Pancreas (tissue), 10 donors: Measurements from ENCODE around the gene PLXNB1. TPM values are rescaled to one million over a fixed set of nuclear protein-coding genes. Genes with fewer than 3 reads are reported as not detected.

Experiments used
- ATAC-seq, 4 donors: fragments of 200-7000 bp; cut with Tn5 transposase; one replicate each; pipeline versions ENCODE4 v1.8.0 to v1.9.1; 2020; ENCODE audit warnings: mild to moderate bottlenecking in 4 of 4, moderate library complexity in 4 of 4
- DNase-seq, 6 donors: peaks; one replicate each; pipeline ENCODE4 v3.0.0-alpha.2; 2020
- FAIRE-seq: peaks from 2 replicates; lab custom pipeline; 2012; peaks lifted over from hg19 to GRCh38; lab: Jason Lieb, UNC
- H3K27ac ChIP-seq, 4 donors: fragments of 200-600 bp; sonication (generic); 1 replicate in 3 of 4; 2 replicates in 1 of 4; pipeline versions ENCODE4 v1.5.0 to v1.8.0; 2020
- H3K27me3 ChIP-seq, 4 donors: fragments of 200-600 bp; one replicate each; pipeline ENCODE4 v1.8.0; 2021
- H3K36me3 ChIP-seq, 3 donors: fragments of 200-600 bp; sonication (generic) in 1 of 3; one replicate each; pipeline versions ENCODE4 v1.5.0 to v1.8.0; 2020 to 2021
- H3K4me1 ChIP-seq, 3 donors: fragments of 200-600 bp; one replicate each; pipeline ENCODE4 v1.8.0; 2021
- H3K4me3 ChIP-seq, 4 donors: fragments of 200-600 bp; sonication (generic) in 2 of 4; one replicate each; pipeline versions ENCODE4 v1.5.0 to v1.8.0; 2020 to 2021
- H3K9me3 ChIP-seq, 4 donors: fragments of 200-600 bp; one replicate each; pipeline ENCODE4 v1.8.0; 2021
- CTCF ChIP-seq, 4 donors: fragments of 200-600 bp; sonication (generic) in 3 of 4; IDR thresholded peaks; one replicate each; pipeline versions ENCODE4 v1.5.0 to v1.8.0; 2021; ENCODE audit warnings: antibody characterized with exemption in 4 of 4
- WGBS, 2 donors: extraction: QIAGEN DNeasy Blood & Tissue Kit; methylation state at CpG; one replicate each; pipeline ENCODE4 v1.1.7; 2013; 5-methylcytosine and 5-hydroxymethylcytosine counted together
- intact Hi-C, 3 donors: fragments of 100-400 bp; cut with DNase I; formaldehyde crosslinking; loops; one replicate each; pipeline versions ENCODE4 v1.11.1 to v1.14.2; 2022
- polyA plus RNA-seq, 2 donors: library from polyadenylated mRNA; stranded (reverse); fragments of 200-250 nt; gene quantifications; one replicate each; pipeline ENCODE4 v1.2.3, GENCODE V29; 2013
- total RNA-seq, 6 donors: library from RNA; stranded (reverse); fragmentation: NEBNext Ultra II Directional in 4 of 6; extraction: Animal tissue kit (Norgen Biotek cat#: 25700) in 4 of 6; gene quantifications; one replicate each; pipeline versions ENCODE4 v1.2.1 to v1.2.4, GENCODE V29; 2021 to 2023
- donor health status: healthy with polysubstance abuse.
- donor health status: DM: no; HTN: no; CAD: no; lungs with moderate emphysema.
- donor health status: DM: no; HTN: no; CAD: no.
- donor health status: control.
- donor health status: control.
- donor health status: Bipolar disorder and iron deficiency.
- donor health status: DM: yes; HTN: yes; CAD: no.
- donor health status: DM: no; HTN: no; CAD: no.
- donor health status: DM: no; HTN: no; CAD: no.
- donor health status: DM: yes; HTN: yes; CAD: no.

PLXNB1 gene
- total and polyA plus RNA-seq, 8 donors: 47.8 to 372 (median 74.3) TPM

- no peak overlapping the region for H3K27ac ChIP-seq
- DNase-seq (peak in 1 of 6 donors; percentile 21), FAIRE-seq (no peak), ATAC-seq (no peak)
- H3K4me1 ChIP-seq: peaks cover 5 to 6% (median 6%) of the 10 kb centered on the region in 3 donors
- H3K9me3 ChIP-seq: no peaks in the 10 kb centered on the region
- whole genome bisulfite sequencing, 2 donors: 0 to 18% methylated on average over 1 of the region's 1 CpG
- TF ChIP-seq CTCF (IDR thresholded peaks at IDR 0.05): no peak
- intact Hi-C loops: loop anchor here (2.0 to 10.0 kb wide), 4 partner anchors 34 to 164 kb away; no protein-coding TSS in a partner anchor
- H3K36me3 ChIP-seq: peaks cover 0 to 4% (median 0%) of the 10 kb centered on the region in 3 donors
- H3K27me3 ChIP-seq: no peaks in the 10 kb centered on the region
- H3K4me3 ChIP-seq: no peak overlapping the region
Measured at GRCh38 chr3:48436477-48436787, 6.5 kb upstream of the PLXNB1 start.

- no peak overlapping the region for H3K4me3 ChIP-seq
- H3K4me1 ChIP-seq: peaks cover 3% of the 10 kb centered on the region in 3 donors
- 34 to 35% methylated on average over 7 of the region's 7 CpGs for WGBS, 2 donors
- intact Hi-C loops: loop anchor here (2.0 to 10.0 kb wide), 4 partner anchors 34 to 164 kb away; no protein-coding TSS in a partner anchor
- no peaks in the 10 kb centered on the region for H3K9me3 ChIP-seq
- DNase-seq (peak; percentile 77 to 90 (median 87)), FAIRE-seq (no peak), ATAC-seq (peak; percentile 51 to 79 (median 72))
- no peak overlapping the region for H3K27ac ChIP-seq
- peak; percentile 84 to 98 (median 98) for TF ChIP-seq CTCF (IDR thresholded peaks at IDR 0.05)
- no peaks in the 10 kb centered on the region for H3K27me3 ChIP-seq
- H3K36me3 ChIP-seq: peaks cover 0 to 4% (median 0%) of the 10 kb centered on the region in 3 donors
Measured at GRCh38 chr3:48435774-48436476, 6.0 kb upstream of the PLXNB1 start.

GRCh38 chr3:48435223-48435595 lies 5.3 kb upstream of the PLXNB1 start:
- no peak for FAIRE-seq
- no peak overlapping the region for H3K4me3 ChIP-seq
- peaks cover 3 to 9% (median 8%) of the 10 kb centered on the region in 3 donors for H3K4me1 ChIP-seq
- no peak overlapping the region for H3K27ac ChIP-seq
- peaks cover 0 to 4% (median 0%) of the 10 kb centered on the region in 3 donors for H3K36me3 ChIP-seq
- 79 to 87% methylated on average over 4 of the region's 4 CpGs for WGBS, 2 donors
- no peak for TF ChIP-seq CTCF (IDR thresholded peaks at IDR 0.05)
- no peaks in the 10 kb centered on the region for H3K27me3 ChIP-seq
- no peak for ATAC-seq
- intact Hi-C loops: loop anchor here (5.0 to 10.0 kb wide), 3 partner anchors 33 to 163 kb away; no protein-coding TSS in a partner anchor
- DNase-seq: peak in 1 of 6 donors; percentile 12
- no peaks in the 10 kb centered on the region for H3K9me3 ChIP-seq

- H3K9me3 ChIP-seq: no peaks in the 10 kb centered on the region
- H3K4me3 ChIP-seq: no peak overlapping the region
- intact Hi-C loops: loop anchor here (5.0 to 10.0 kb wide), 3 partner anchors 32 to 162 kb away; no protein-coding TSS in a partner anchor
- H3K36me3 ChIP-seq: peaks cover 0 to 4% (median 0%) of the 10 kb centered on the region in 3 donors
- ATAC-seq (no peak), FAIRE-seq (no peak), DNase-seq (peak in 2 of 6 donors; percentile 15 to 72)
- 62 to 67% methylated on average over 15 of the region's 15 CpGs for WGBS, 2 donors
- no peaks in the 10 kb centered on the region for H3K27me3 ChIP-seq
- no peak overlapping the region for H3K27ac ChIP-seq
- no peak for TF ChIP-seq CTCF (IDR thresholded peaks at IDR 0.05)
- H3K4me1 ChIP-seq: peaks cover 3 to 9% (median 8%) of the 10 kb centered on the region in 3 donors
Measured at GRCh38 chr3:48434591-48435222, 4.8 kb upstream of the PLXNB1 start.
